Caki2 (cell line): ENCODE results near the gene PRCC. TPM values are rescaled to one million over a fixed set of nuclear protein-coding genes. Genes with fewer than 3 reads are reported as not detected.

Source experiments
- DNase-seq: peaks from one replicate; pipeline ENCODE4 v3.0.0-alpha.2; 2015; ENCODE audit warnings: low read depth
- in situ Hi-C: cut with HindIII; loops from 2 replicates; pipeline ENCODE4 v1.10.0; 2016; ENCODE audit warnings: low sequenced_read_pairs, low pct_unique_long_range_greater_than_20kb, mixed read lengths
- total RNA-seq: library from RNA; depleted of rRNA; stranded (reverse); fragments of >200 nt; shearing (Covaris generic); gene quantifications from 2 replicates; pipeline ENCODE4 v1.2.3, GENCODE V29; 2014; ENCODE audit warnings: low replicate concordance

PRCC gene
- total RNA-seq, 1 experiment from 2014 or later, result 50.9 TPM

DNA sequence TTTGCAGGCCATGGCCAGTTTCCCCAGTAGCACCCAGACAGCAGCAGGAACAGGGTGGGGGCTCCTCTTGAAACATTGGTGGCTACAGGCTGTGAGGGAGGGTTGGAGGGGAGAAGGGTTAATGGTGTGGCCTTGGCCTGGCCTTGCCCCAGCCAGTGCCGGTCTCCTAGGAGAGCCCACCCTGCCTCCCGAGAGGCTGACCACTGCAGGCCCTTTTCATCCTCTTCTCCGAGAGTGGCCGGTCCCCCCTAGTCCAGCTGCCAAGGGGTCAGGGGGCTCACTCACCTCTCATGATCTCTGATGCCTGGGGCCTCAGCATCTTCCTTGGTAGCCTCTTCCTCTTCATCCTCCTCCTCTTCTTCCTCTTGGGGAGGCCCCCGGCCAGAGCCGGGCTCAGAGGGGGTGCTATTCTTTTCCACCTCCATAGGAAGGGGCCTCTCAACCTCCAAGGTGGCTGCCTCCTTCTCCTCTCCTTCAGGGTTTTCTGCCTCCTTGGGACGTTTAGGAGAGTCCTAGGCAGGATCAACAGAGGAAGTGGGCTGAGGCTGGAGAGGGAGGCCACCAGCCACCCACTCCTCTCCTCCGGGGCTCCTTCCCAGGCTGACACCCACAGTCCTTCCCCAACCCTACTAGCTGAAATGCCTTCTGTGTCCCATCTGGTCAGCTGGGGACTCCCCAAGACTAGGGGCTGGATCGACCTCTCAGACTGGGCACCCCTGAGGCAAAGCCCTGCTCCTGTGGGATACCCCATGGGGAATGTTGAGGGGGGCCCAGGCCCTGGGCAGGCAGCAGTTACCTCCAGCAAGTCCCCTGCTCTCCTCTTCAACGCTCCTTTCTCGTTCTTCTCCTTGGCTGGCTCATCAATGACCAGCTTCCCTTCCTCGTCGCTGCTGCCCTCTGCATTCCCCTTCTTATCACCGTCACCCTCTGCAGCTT is 23.7 kb upstream of the PRCC start:
- in situ Hi-C loops, result no loop called here
- DNase-seq, result no peak

DNA sequence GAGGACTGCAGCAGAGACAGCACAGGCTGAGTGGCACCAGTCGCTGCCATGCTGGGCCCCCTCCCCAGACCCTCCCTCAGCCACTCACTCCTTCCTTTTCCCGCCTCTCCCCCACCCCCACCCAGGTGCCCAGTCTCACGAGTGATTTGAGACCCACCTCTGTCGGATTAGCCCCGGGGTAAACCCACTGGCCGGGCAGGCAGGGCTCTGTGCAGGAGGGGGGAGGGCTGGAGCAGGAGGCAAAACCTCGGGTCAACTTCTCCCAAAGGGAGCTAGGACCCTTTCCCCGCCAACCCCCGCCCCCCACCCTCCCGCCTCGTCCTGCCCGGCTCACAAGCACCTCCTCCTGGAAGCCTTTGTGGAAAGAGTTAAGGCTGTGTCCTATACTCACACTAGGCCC is 23.0 kb upstream of the PRCC start:
- in situ Hi-C loops, result no loop called here
- DNase-seq, result no peak

DNA sequence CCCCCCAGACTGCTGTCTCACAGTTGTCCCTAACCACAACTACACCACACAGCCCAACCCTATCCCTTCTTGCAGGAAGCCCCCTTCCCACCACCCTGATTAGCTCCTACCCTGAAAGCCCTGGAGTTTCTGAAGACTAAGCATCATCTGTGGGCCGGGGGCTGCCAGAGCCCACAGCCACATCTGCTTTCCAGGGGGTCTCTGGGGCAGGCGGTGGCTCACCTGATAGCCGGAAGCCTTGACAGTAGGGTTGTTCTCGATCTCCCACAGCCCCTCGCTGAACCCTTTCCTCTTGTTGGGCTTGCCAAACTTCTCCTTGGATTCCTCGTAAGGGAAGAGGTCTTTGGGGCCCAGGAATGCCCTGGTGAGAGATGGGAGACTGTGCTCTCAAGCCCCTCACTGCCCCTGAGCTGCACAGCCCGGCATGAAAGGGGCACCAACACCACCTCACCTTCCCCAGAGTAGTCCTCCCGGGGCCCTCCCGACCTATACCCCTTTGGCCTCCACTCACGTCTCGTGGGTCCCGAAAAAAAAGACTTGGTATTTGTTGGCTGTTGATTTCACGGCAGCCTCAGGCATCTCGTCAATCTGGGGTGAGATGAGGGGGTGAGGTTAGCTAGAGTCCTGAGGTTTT is 22.4 kb upstream of the PRCC start:
- no peak for DNase-seq
- in situ Hi-C loops, result no loop called here

DNA sequence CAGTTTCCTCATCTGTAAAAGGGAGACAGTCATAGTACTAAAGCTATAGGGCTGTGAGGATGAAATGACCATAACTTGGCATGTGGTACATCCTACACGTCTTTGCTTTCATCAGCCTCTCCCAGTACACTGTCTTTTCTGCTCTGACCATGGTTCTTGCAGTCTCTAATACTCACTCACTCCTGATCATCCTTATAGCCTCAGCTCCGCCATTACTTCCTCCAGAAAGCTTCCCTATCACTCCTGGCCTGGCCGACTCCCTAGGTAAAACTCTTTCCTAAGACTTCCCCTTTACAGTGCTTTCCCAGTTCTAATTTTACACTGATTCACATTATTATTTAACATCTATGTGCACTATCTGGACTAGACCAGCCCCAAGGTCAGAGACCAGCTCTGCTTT is 21.5 kb upstream of the PRCC start:
- no peak for DNase-seq
- in situ Hi-C loops, result no loop called here

DNA sequence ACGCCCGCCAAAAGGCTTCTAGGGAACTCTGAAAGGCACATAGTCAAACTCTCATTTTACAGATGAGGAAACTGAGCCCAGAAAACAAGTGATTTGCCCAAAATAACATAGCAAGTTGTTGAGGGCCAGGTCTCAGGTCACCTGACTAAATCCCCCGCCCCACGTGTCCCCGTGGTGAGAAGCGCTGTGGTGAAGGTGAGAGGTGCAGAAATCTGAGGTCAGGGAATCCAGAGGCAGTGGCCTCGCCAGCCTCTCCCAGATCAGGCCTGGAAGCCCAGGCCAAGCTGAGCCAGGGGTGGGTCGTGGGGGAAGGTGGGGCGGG is 21.0 kb upstream of the PRCC start:
- no peak for DNase-seq
- in situ Hi-C loops, result no loop called here

DNA sequence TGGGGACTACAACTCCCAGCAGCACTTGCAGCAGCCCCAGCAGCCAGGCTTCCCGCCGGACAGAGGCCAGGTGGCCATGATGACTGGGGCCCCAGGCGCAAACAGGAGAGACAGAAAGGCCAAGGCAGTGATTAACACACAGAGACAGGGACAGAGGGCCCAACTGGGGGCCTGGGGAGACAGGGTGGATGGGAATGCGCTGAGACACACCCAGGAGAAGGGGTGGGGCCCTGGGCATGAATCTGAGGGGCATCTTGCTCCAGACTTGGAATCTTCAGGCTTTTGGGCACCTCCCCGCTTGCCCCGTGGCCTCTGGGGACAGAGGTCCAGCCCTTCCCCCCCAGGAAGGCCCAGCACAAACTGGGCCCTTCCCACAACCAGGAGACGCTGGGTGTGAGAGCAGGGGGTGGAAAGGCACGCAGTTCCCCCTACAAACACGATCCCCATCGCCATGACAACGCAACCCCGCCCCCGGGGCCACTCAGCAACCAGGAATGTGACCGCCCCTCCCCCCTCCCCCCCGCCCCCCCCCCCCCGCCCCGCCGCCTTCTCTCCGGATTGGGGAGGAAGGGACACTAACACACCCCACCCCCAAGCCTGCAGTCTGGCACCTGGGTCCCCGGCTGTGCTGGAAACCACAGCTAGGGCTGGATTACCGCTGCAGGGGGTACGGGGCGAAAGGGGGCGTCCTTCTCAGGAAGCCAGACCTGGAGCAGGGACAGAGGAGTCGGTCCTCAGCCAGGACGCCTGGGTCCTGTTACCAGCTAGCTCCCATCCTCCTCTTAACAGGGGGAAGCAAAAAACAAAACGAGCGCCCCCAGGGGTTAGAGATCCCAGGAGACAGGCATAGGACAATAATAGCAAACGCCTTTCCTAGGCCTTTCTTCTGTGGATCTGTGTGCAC is 20.4 kb upstream of the PRCC start:
- in situ Hi-C loops, result no loop called here
- DNase-seq, result peak; percentile 96

DNA sequence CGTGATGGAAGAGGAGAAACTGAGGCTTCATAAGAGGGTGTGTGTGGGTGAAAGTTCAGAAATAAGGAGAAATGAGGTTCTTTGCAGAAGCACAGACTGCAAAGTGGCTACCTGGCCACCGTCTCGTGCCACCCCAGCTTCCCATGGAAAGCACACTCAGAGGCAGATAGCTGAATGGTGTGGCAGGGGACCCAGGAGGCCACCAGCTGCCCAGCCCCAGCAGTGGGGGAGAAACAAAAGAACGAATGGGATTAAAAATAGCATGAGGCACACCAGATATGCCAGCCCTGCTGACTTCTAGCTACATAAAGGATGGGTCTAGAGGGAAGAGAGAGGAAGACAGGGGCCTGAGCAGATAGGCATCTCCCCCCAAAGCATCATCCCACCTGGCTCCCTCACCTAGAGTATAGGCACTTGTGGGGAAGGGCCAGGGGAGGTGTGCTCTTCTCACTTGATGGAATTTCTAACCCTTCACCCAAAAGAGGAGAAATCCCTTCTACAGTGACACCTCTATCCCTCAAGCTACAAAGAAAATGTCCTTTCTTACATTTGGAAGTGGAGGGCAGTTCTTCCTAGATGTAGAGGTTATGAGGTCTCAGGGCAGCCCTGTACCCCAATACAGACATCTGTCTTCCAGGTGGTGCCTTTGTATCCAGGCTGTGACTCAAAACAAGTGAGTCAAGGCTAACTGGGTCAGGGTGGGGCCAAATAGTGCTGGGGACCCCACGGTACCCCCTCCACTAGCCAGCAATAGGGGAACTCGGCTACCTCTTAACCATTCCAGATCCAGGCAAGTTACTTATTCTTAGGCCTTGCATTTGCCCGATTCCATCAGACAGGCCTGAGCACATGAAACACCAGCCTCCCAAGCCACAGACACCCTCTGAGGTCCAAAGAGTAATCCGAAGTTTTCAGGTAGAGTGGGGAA is 19.3 kb upstream of the PRCC start:
- in situ Hi-C loops, result no loop called here
- peak; percentile 31 for DNase-seq

DNA sequence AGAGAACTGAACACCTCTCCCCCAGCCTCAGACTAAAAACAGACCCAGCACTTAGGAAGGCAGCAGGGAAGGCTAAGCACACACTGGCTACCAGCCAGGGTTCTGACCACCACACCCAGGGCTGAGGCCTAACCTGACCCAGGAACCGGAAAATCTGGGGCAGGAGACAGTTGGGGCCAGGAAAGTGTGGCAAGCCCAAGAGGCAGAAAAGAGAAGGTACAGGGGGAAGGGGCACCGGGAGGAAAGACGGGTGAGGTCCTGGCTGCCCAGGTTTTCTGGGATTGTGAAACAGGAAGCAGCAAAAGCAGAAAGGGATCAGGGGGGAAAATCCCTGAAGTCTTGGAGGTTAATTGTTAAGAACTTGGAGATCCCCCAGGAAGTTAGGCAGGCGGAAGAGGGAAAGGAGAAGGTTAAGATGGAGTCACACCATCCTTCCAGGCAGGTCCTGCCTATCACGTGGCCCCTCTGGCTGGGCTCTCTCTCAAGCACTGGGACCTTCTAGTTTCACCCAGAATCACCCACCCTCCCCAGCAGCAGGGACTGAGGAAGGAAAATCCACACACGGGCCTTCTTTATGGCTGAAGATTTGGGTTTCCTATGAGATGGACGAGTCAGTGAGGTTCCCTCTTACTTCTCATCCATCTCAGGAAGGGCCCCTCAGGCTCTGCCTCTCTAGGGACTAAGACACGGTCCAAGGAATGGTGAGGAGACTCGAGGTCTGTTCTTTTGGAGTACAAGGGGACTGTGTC is 18.5 kb upstream of the PRCC start:
- in situ Hi-C loops, result no loop called here
- DNase-seq, result peak; percentile 71

DNA sequence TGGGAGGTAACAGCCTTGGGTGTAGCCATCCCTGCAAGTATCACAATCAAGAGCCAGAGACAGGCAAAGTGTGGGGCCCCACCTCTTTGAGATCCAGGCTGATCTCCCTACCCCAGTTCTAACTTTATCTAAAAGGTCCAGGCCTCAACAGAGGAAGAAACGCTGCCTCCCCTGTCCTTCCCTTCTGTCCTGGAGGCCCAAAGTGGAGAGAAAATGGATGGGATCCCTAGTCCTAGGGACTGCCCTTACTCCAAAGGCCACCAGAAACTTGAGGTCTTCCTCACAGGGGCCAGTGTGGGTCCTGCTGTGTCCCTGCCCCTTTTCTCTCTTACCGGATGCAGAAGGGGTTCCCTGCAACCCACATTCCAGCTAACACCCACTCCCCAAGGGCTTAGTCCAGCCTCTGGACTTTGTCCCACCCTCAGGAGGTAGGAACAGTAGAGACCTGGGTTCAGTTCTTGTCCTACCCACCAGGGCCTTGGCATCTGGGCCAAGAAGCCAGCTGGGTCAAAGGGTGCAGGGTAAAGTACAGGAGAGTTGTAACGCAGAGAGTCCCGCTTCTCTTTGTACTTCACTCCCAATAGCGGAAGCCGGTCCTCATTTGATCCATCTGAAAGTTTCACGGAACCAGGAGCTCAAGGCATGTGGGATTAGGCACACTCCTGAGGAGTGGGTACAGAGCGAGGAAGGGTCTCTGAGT is 17.8 kb upstream of the PRCC start:
- no peak for DNase-seq
- in situ Hi-C loops, result no loop called here

DNA sequence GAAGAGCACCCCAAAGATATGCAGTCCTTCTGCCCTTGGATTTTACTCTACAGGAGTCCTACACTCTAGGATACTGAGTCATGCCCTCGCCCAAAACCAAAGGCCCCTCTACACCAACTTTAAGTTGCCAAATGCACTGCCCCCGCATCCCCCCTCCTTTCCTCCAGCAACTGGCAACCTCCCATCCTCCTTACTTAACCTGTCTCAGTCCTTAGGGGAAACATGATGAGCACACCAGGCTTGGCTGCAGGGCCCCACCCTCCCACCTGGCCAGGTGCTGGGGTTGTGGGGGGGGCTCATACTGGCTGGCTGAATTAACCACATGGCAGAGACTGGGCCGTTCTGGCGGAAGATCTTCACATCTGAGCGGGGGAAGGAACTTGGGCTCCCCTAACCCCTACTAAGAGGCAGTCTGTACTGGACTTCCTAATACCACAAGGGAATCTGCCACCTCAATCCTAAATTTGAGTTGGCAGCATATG is 17.1 kb upstream of the PRCC start:
- in situ Hi-C loops, result no loop called here
- DNase-seq, result peak; percentile 31

DNA sequence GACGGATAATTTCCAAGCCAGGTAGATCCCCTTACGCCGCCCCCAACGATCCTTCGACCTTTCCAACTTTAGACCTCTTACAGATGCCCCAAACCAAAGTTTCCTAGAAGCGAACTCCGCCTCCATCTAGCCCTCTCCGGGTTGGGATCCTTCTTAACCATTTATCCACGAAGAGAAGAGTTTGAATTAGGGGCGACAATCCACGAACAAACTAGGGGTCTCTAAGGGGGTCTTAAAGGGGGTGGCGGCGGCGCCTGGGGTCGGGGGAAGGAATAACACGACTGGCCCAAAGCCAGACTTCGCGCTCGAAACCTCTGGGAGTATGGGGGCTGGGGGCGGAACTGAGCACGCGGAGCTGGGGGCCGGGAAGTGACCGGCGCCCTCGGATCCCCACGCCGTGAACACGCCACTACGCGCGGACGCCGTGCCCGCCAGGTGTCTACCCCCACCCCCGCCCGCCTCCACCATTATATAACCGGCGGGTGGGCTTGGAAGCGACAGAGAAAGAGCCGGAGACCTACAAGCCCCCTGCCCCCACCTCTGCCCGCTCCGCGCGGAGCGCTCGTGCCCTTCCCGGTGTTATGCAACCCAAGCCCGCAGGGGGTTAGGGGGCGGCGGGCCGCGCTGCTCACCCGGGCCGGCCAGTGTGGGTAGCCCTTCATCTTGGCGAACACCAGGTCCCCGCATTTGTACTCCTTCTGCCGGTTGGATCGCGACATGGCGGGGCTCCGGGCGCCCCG is 16.5 kb upstream of the PRCC start:
- DNase-seq, result peak; percentile 45
- in situ Hi-C loops, result no loop called here

DNA sequence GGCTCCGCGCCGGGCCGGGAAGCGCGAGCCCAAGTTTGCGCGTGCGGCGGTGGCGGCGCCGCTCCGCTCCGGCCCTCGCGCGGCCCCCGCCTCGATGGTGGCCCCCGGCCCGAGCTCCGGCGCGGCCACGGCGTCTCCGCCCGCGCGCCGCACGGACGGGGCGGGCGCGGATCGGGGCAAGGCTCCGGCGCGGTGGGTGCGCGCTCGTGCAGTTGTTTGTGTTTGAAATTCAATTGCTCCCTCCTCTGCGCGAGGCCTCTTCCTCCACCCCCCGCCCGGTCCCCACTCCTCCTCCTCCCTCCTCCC is 15.9 kb upstream of the PRCC start, which contains the start of gene HDGF:
HDGF (minus strand) TSS at position 225 of the 306 bp plus-strand sequence. CDS start 246 bp downstream, outside the sequence.
- no peak for DNase-seq

DNA sequence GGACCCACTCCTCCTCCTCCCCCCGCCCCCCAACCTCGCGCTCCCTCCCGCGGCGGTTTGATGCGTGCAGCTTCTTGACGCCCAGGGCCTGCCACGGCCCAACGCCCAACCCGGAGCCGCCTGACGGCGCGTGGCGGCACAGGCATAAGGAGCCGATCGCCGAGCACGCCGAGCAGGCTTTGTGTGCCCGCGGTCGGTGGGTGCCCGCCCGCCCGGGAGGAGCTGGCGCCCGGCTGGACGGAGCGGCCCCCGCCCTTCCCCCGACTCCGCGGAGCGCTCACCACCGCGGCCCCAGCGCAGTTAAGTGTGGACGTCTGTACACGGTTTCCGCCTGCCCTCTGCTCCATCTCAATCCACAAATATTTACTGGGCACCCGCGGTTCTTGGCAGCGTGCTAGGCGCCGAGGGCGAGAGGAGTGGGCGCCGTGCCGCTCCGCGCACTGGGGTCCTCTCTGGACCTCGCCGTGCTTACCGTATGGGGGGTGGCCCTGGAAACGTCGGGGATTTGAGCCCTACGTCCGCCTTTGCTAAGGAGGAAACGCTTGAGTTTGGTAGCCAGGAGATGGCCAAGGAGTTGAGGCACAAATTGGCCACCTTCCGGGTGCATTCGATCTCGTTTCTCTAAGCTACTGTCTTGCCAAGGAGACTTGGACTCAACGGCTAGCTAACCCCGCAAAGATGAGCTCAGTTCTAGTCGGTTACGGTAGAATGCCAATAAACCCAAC is 15.4 kb upstream of the PRCC start:
- in situ Hi-C loops, result no loop called here

More for the DNA sequence above, 15.9 kb upstream of the PRCC start, which contains the start of gene HDGF:
- in situ Hi-C loops, result no loop called here

DNA sequence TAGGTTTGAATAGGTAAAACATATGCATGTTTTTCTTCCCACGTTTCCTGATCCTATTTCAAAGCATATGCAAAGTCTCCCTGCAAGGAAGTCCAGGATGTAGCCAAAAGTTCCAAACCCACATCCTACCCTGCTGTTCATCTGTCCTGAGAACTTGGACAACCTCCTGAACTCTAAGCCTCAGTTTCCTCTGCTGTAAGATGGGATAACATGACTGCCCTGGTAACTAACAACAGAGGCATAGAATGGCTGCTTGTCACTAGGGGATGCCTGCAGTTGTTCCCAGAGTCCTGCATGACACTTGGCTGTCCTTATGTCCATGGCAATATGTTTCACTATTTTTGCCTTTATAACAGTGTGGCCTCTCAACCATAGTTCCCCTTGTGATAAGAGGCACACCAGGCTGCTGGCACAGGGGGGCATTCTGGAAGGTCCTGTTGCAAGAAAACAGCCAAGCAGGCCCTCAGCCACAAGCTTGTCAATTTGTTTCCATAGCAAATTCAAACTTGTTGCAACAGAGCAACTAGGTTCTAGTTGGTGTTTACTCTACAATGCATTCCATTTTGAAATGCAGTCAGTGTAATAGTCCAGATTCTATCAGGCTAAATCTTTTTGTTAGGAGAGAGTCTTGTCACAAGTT is 14.4 kb upstream of the PRCC start:
- in situ Hi-C loops, result no loop called here
- no peak for DNase-seq

More for the DNA sequence above, 15.4 kb upstream of the PRCC start:
- peak; percentile 89 for DNase-seq

DNA sequence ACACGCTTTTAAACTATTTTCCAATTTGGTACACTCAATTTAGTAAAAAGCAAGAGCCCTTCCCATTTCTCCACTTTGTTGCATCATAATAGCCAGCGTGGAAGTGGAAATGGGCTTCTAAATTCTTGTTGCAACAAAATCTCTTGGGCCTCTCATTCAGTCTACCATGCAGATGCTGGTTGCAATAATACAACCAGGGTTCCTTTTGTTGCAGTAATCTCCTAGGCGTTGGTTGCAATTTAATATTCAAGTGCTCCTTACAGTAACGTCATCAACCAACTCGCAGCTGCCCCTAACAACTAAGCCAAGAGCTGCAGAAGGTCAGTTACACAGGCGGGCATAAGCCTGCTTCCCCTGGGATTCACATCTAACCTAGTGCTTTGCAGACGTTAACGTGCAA is 13.1 kb upstream of the PRCC start:
- DNase-seq, result no peak
- in situ Hi-C loops, result no loop called here
